Measurements from ENCODE around the gene CHST9. TPM values are rescaled to one million over a fixed set of nuclear protein-coding genes. Genes with fewer than 3 reads are reported as not detected.
"Not testable (repeated sequence)": the region's sequence is repeated elsewhere in the genome, so short reads cannot be mapped to it uniquely, and the experiment has no call there.

The CHST9 gene, protein sequence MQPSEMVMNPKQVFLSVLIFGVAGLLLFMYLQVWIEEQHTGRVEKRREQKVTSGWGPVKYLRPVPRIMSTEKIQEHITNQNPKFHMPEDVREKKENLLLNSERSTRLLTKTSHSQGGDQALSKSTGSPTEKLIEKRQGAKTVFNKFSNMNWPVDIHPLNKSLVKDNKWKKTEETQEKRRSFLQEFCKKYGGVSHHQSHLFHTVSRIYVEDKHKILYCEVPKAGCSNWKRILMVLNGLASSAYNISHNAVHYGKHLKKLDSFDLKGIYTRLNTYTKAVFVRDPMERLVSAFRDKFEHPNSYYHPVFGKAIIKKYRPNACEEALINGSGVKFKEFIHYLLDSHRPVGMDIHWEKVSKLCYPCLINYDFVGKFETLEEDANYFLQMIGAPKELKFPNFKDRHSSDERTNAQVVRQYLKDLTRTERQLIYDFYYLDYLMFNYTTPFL
- polyA plus RNA-seq (ENCODE audit: insufficient read length in 10 of 10) = under 1 TPM; 0.10 to 0.58 (median 0.24) TPM
- long read RNA-seq, donor 1 = 0 reads
- long read RNA-seq, donor 2 = 0 reads
- long read RNA-seq, donor 3 = 0 reads
- long read RNA-seq, donor 4 = 0 reads
- long read RNA-seq, donor 5 = 0 reads
- long read RNA-seq, donor 6 = 0 reads
- long read RNA-seq, donor 7 = 0 reads
- long read RNA-seq, donor 8 = 0 reads
- long read RNA-seq, donor 9 = 0 reads

- DNase-seq = peak in 1 of 3 donors; percentile 10
Measured at GRCh38 chr18:27185025-27185763, at the start of gene CHST9. Gene CHST9 (minus strand): TSS chr18:27185308. CDS start chr18:27142809, 42,499 bp downstream.

DNA sequence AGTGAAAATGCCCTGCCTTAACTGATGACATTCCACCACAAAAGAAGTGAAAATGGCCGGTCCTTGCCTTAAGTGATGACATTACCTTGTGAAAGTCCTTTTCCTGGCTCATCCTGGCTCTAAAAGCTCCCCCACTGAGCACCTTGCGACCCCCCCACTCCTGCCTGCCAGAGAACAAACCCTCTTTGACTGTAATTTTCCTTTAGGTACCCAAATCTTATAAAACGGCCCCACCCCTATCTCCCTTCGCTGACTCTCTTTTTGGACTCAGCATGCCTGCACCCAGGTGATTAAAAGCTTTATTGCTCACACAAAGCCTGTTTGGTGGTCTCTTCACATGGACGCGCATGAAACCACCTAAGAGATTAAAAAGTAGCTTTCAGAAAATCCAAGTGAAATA lies 47.2 kb upstream of the CHST9 start:
- DNase-seq = not testable (repeated sequence)

- not testable (repeated sequence) for DNase-seq
Measured at GRCh38 chr18:27231671-27232070, 46.6 kb upstream of the CHST9 start.

GRCh38 chr18:27231221-27231620 lies 46.1 kb upstream of the CHST9 start:
- not testable (repeated sequence) for DNase-seq

DNA sequence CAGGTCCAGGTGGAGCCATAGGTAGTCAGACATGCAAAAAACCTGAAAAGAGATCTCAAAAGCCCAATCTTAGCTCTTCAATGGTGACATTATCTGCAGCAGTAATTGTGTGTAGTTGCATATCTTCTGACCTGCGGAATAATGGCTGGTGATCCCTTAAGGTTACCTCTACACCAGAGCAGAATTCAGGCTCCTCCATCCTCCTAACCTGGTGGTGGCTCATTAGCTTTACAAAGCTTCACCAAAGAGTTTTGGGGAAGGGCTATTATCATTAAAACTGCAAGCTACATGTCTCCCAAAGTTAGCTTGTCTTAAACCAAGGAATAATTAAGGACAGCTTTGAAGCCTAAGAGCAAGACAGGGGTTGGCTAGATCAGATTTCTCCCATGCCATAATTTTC lies 42.6 kb upstream of the CHST9 start:
- no peak for DNase-seq

- DNase-seq = no peak
Measured at GRCh38 chr18:27226556-27227075, 41.5 kb upstream of the CHST9 start.

- DNase-seq = no peak
Measured at GRCh38 chr18:27225947-27226481, 40.9 kb upstream of the CHST9 start.

GRCh38 chr18:27223526-27224291 lies 38.6 kb upstream of the CHST9 start:
- DNase-seq = no peak

GRCh38 chr18:27214831-27215230 lies 29.7 kb upstream of the CHST9 start:
- DNase-seq = no peak

- DNase-seq = no peak
Measured at GRCh38 chr18:27213123-27213717, 28.1 kb upstream of the CHST9 start.

DNA sequence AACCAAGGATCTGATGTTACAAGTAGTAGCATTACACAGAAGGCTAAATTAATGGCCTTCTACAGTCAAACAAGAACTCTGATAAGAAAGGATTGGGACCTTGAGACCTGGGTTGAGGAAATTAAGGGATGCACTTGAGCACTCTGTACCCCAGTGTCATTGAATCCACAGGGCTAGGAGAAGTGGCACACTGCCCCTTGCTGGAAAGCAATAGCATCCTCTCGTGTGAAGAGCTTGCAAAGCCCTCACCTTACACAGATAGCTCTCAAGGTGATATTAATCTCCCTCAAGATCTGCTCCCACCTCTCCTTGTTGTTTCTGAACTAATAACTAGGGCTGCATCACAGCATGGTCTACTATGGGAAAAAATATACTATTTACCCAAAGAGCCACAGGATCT lies 26.5 kb upstream of the CHST9 start:
- DNase-seq = no peak

- no peak for DNase-seq
Measured at GRCh38 chr18:27206411-27206810, 21.3 kb upstream of the CHST9 start.

DNA sequence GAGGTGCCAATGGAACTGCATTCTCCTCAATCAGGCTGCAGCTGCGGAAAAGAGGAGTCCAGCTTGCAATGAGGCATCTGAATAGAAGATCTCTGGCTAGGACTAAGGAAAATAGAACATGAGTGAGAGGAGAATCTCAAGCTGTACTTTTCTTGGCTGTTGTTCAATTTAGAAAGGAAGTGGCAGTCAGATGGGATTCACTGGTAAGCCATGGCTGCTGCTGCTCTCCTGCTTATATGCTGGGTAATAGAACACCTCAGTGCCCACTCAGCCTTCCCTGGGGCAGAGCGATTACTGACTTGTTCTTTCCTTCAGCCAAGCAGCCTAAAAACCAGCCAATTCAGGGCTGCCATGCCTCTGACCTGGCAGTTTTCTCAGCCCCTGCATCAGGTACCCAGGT lies 17.6 kb upstream of the CHST9 start:
- DNase-seq = no peak

GRCh38 chr18:27198036-27198435 lies 12.9 kb upstream of the CHST9 start:
- no peak for DNase-seq

- DNase-seq = no peak
Measured at GRCh38 chr18:27188309-27188708, 3.2 kb upstream of the CHST9 start.

GRCh38 chr18:27185897-27186296 lies 789 bp upstream of the CHST9 start:
- DNase-seq = no peak

DNA sequence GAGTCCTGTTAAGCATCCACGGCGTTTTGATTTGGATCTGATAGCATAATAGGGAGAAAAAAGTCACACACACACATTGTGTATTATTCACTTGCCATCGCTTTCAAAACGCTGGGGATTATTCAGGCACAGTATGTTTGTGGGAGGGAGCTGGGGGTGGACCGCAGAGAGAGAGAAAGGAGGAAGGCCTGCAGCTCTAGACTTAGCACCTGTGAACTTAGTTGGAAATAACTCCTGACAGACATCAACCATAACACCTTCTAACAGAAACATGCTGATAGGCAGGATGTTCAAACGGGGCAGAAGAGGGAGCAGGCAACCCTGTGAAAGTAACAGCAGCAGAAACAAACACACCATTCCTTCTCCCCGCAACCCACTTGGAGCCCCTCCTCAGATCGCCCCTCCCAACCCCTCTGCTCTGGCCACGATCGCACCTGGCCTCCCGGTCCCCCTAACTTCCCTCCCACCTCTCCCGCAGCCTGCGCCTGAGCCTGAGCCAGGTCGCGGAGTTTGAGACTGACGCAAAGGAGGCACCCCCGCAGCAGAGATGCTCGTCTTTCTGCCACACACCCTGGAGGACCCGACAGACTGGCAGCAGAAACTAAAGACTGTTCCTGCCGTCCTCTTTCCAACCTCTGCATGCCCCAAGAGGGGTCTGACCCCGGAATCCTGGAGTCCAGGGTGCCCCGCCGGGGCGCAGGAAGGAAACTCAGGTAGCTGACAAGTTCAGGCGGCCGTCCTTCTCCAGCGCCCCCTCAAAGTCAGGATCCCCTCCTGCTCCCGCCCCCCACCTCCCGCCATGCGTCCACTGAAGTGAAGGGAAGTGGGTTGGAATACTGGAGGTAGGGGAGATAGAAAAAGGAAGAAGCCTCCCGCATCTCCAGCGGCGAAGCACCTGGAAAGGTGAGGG lies 738 bp downstream of the CHST9 start:
- DNase-seq = peak in 1 of 3 donors; percentile 6

DNA sequence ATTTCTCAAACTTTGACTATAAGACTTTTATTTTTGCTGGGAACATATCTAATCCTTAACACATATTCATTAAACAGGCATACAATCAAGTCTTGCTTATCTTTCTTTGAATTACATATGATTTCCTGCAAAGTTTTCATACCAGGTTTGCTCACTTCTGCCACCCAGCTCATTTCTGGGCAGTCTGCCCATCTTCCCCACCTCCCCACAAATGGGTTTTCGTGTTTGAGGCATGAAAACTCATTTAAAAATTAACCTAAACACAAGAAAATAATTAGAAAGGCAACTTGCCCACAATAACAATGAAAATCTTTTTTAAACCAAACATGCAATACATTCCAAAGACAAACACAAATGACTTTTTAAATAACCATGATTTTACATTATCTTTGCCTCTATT lies 3.4 kb downstream of the CHST9 start:
- DNase-seq = no peak

- no peak for DNase-seq
Measured at GRCh38 chr18:27178424-27178823, 6.7 kb downstream of the CHST9 start.

- no peak for DNase-seq
Measured at GRCh38 chr18:27175914-27176313, 9.2 kb downstream of the CHST9 start.

Data from muscle of back (tissue), 13 donors.